GM18526 (cell line): Measurements from ENCODE around the gene CCL23.

ENCODE experiments used
- POLR2A ChIP-seq: IDR thresholded peaks from 3 replicates; pipeline ENCODE4 v1.6.1; 2011; ENCODE audit not compliant: insufficient read length; ENCODE audit errors: extremely low read depth

Gene CCL23

DNA sequence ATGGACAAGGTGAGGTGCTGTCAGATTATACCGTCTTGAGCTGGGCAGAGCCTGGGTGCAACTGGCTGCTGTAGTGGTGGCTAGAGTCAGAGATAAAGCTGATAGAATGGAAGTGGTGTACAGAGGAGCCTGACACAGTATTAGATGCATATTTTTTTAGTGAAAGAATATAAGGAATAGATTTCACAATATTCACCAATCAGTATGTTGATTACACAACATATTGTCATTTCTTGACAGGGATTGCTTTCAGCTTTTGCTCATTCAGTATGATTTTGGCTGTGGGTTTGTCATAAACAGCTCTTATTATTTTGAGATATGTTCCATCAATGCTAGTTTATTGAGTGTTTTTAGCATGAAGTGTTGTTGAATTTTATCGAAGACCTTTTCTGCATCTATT, 1.7 kb upstream of the CCL23 start:
- TF ChIP-seq POLR2A: no peak

DNA sequence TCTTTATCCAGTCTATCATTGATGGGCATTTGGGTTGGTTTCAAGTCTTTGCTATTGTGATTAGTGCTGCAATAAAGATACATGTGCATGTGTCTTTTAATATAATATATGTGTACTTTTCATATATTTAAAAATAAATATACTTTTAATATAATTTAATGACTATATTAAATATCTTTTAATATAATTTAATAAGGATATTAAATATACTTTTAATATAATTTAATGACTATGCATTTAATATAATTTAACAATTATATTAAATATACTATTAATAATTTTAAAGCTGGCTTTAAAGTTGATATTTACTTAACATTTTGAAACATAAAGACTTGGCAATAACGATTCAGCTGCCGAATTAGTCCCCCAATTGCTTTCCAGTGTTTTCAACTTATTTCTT, 1.2 kb downstream of the CCL23 start:
- TF ChIP-seq POLR2A: no peak

DNA sequence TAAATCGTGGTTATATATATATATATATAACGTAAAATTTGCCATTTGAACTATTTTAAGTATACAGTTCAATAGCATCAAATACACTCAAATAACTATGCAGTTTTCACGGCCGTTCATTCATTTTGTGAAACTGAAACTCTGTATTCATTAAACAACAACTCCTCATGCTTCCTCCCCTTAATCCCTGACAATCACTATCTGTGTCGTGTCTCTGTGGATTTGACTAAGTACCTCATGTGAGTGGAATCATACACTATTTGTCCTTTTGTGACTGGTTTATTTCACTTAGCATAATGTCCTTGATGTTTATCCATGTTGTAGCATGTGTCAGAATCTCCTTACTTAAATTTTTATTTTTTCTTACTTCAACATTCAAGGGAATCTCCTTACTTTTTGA, 2.8 kb downstream of the CCL23 start:
- no peak for TF ChIP-seq POLR2A

DNA sequence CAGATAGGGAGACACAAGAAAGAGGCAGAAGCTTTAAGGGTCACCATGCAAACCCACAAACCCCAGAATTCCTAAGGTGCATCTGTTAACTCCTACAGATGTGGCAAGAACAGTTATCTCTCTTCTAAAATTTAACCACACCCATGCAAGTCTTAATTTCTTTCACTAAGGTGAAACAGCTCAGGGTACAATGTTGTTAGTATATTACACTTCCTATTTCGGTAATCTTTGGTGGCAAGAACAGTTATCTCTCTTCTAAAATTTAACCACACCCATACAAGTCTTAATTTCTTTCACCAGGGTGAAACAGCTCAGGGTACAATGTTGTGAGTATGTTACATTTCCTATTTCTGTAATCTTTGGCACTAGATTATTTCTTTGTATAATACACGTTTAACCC, 6.6 kb downstream of the CCL23 start:
- no peak for TF ChIP-seq POLR2A

DNA sequence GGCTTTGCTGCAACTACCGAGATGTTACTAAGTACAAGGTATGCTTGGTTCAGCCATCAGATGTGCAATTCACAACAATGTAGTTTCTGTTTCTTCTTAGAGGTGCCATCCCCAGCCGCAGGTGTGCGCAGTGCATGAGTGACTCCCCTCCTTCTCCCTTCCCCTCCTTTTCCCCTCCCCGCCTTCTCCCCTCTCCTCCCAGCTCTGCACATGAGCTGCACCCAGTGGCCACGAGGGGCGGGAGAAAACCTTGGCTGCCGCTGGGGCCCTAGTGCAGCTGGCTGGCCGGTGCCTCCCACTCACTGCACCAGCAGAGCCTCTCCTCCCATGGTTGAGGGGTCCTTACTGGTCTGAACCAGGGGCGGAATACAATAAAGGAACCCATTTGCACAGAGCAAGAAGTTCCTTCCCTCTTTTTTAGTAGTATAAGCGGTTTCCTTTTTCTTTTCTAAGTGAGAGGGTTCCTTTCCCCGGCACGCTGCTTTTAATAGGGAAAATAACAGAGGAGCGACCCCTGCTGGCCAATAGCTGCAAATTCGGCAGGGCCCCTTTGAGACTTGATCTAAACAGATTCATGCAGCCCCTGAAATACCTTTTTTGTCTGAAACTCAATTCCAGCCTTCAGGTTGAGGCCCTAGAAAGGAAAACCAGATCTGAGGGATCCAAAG, 8.6 kb downstream of the CCL23 start:
- TF ChIP-seq POLR2A: no peak

DNA sequence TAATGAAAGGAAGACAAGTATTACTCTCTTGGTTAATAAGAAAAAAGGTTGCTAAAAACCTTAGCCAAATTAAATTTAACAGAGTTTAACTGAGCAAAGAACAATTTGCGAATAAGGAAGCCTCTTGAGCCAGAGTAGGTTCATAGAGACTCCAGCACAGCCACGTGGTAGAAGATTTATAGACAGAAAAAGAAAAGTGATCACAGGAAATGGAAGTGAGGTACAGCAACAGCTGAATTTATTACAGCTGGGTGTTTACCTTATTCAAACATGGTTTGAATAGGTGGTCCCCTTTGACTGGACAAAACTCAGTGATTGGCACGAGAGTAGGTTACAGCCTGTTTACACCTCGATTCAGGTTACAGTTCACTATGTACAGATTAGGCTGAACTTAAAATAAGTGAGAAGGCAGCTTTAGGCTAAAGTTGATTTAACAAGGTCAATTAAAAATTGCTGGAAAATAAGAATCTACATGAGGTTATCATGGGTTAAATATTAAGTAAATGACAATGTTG, 13.1 kb downstream of the CCL23 start:
- no peak for TF ChIP-seq POLR2A

DNA sequence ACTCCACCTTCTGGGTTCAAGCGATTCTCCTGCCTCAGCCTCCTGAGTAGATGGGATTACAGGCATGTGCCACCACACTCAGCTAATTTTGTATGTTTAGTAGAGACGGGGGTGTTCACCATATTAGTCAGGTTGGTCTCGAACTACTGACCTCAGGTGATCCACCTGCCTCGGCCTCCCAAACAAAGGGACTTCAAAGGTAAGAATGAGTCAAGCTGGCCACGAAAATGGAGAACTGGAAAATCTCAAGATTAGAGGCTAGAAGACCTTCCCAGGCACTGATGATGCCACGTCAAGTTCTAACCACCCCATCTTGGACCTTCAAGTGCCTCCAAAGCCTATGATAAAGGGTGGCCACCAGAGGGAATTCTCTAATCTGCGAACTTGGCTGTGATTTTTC, 15.1 kb downstream of the CCL23 start:
- TF ChIP-seq POLR2A: no peak

DNA sequence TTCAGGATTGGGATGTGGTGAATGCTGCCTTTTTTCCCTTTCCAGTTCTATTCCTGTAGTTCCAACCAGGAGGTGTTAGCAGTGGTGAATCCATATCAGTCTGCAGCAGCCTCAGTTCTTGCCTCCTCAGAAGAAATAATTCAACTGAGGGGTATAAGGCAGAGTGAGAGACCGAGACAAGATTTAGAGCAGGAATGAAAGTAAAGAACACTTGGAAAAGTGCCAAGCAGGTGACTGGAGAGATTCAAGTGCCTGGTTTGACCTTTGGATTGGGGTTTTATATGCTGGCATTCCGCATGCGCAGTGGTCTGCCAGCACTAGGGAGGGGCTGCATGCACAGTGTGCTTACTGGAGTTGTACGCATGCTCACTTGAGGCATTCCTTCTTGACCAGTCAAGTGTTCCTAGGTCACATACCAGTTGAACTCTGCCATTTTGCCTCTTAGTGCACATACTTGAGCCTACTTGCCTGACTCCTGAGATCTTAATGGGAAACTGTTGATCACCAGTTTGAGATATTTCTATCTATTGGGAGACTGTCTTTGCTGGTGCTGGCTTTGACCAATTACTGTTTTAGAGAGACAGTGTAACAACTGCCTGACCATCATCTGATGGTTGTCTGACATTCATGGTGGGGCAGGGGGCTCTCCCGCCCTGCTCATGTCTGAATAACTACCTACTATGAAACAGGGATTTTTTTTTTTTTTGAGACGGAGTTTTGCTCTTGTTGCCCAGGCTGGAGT, 15.7 kb downstream of the CCL23 start:
- no peak for TF ChIP-seq POLR2A

DNA sequence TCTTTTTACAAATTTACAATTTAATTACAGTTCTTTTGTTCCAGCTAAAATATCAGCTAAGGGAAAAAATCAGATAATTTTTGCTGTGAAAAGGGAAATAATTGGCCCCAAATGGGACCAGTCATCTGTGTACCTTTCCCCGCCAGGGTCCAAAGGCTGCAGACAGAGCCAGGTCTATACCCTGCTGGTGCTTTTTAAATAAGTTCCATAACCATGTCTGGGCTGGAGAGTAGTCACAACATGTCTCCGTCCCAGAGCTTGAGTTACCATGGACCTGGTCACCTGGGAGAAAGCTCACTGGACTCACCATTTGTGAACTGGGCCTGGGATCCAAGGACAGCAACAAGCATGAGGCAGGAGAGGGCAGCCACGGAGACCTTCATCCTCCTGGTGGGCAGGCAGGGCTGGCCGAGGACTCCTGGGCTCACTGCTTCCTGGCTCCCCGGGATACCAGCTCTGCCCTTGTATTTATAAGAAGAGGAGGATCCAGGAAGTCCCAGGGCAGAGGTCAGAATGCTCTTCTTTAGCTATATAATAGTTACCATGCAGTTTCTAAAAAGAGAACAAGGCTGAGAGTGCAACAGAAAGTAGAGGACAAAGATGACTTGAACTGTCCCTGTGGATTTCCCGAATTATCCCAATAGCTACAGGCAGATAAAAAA, 16.5 kb downstream of the CCL23 start, which contains the start of gene CCL15:
Gene CCL15 (minus strand): TSS at position 444 of the 662 bp plus-strand sequence. CDS start 61 bp downstream, at position 383.
- no peak for TF ChIP-seq POLR2A

DNA sequence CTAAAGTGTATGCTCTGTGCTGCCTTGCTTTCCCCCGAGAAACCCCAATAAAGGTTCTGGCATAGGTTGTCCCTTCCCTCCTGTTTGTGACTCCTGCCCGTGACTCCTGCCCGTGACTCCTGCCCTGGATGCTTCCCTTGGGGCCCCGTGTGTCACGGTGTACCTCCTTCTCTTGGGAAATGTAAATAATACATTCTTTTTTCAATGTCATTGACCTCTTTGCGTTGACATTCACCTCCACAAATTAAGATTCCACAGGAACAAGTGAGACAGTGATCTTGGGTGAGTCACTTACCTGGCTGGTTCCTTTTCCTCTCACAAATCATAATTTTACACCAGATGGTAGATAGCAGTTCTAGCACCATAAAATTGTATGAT, 17.1 kb downstream of the CCL23 start:
- TF ChIP-seq POLR2A: no peak

DNA sequence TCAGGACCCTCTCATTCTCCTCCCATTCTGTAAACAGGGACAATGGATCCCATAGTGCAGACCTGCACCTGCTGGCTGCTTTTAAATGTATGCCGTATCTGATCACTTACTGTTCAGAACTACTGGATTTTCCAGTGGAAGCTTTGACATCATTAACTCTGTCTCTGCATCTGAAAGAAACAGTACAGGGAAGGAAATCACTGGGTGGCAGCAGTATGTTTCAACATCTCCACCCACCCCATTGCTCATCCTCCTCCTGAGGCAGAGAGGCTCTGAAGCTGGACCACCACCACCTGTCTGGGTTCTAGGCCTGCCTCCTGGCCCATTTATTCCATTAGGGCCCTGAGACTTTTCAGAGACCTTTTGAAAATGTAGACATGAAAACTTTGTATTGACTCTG, 19.0 kb downstream of the CCL23 start:
- TF ChIP-seq POLR2A: no peak

DNA sequence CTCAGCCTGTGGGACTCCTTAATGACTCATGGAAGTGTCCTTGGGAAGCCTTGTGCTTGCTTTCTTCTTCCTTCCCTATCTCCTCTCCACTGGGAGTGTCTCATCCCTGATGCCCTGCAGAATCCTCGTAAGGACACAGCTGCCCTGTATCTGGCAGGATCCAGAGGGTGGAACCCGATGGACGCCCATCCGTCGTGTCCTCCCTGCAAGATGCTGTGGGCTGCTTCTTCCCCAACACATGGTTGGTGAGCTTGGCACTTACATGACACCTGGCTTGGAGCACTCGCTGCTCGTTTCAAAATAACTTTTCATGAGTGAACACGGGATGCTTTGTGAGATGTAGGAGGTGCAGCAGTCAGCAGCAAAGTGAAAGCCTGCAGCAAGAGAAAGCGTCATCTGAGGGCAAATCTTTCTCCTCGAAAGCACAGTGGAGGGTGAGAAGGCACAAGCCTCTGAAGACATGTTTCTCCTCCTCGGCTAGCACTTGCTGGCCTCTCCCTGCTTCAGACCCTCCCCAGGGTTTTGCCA, 19.7 kb downstream of the CCL23 start:
- no peak for TF ChIP-seq POLR2A

DNA sequence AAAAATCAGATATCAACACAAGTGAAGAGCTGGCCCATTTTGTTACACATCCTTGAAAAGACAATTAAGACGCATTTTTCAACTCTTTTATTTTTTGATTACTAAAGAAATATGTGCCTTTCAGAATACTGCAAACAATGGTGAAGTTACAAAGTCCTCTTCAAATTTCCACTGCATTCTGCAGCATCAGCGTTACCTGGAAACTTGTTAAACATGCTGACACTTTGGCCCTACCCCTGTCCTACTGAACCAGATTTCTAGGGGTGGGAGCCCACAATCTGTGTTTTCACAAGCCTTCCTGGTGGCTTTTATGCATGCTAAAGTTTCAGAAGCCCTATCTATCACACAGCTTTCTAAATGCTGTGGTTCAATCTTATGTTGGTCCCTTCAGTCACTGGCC, 26.7 kb downstream of the CCL23 start:
- no peak for TF ChIP-seq POLR2A

DNA sequence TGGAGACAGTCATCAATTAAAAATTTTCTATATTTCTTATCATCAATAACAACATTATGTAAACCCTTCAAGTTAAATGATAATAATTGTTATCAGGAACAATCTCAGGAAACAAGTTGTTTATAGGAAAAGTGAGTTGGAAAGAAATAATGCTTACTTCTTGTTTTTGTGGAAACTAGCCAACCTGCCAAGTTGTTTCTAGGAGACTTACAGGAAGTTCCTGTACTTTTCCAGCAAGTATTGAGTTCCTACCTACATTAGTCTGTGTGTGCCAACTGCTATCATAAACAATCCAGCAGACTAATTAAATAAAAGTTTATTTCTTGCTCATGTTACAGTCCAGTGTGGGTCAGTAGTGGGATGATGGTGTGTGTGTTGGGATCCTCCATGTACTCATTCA, 29.6 kb downstream of the CCL23 start:
- TF ChIP-seq POLR2A: no peak

DNA sequence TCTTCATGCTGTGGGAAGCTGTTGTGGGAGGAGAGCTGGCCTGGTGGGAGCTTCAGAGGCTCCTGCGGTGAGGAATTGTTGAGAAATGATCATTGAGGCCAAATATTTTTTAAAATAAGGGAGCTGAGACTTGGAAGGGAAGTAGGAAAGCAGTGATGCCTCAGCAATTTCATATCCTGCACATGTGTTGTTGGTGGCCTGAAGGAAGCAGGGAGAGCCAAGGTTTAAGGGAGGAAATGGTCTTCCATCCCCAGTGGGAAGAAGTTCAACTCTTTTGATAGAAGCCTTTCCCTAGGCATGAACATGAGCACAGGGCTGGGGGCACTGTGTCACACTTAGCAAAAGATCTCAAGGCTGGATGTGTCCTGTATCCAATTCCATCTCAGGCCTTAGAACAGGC, 31.1 kb downstream of the CCL23 start, which contains the start of gene CCL14:
Gene CCL14 (minus strand): TSS at position 87 of the 400 bp plus-strand sequence. CDS start 80 bp downstream, at position 7.
- TF ChIP-seq POLR2A: no peak

DNA sequence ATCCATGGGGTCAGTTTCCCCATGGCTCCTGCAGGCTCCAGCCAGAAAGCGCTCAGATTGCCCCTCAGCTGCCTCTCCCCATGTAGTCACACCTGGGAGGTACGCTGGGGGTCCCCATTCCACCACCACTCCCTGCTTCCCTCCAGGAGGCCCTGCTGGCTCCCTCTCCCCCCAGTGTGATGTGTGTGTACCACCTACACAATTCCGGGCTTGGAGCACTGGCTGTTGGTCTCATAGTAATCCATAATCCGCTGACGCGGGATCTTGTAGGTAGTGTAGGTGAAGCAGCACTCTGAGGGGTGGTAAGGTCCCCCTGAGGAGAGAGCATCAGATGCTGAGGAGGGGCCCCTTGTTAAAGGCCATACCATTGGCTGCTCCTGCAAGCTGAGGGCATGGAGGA, 33.6 kb downstream of the CCL23 start:
- no peak for TF ChIP-seq POLR2A
